HFFc6 (cell line): ENCODE data around the gene LPGAT1. TPM values are rescaled to one million over a fixed set of nuclear protein-coding genes. Genes with fewer than 3 reads are reported as not detected.
"Not testable (repeated sequence)": the region's sequence is repeated elsewhere in the genome, so short reads cannot be mapped to it uniquely, and the experiment has no call there.

ENCODE experiments used
- DNase-seq: peaks from one replicate; pipeline ENCODE4 v3.0.0-alpha.2; 2018
- H3K27ac Mint-ChIP-seq: 2 replicates; pipeline ENCODE4 v1.8.0; 2020; ENCODE audit warnings: mild to moderate bottlenecking, mixed read lengths
- H3K27me3 Mint-ChIP-seq: 2 replicates; pipeline ENCODE4 v1.8.0; 2021; ENCODE audit warnings: mild to moderate bottlenecking, moderate library complexity, mixed read lengths; ENCODE audit not compliant: insufficient read depth
- H3K36me3 Mint-ChIP-seq: 2 replicates; pipeline ENCODE4 v1.8.0; 2021; ENCODE audit warnings: low read depth, mixed read lengths
- H3K4me1 Mint-ChIP-seq: 2 replicates; pipeline ENCODE4 v1.8.0; 2020; ENCODE audit warnings: low read depth, mixed read lengths
- H3K4me3 Mint-ChIP-seq: 2 replicates; pipeline ENCODE4 v1.8.0; 2020; ENCODE audit warnings: mild to moderate bottlenecking, moderate library complexity, mixed read lengths
- H3K9me3 Mint-ChIP-seq: 2 replicates; pipeline ENCODE4 v1.8.0; 2020; ENCODE audit warnings: mild to moderate bottlenecking, mixed read lengths
- total RNA-seq, 6 experiments: library from RNA; stranded (reverse); fragmentation: NEBNext Ultra II Directional; extraction: Animal tissue kit (Norgen Biotek cat#: 25700); gene quantifications; 2 replicates in 1 of 6; 3 replicates in 5 of 6; pipeline ENCODE4 v1.2.3, GENCODE V29; 2021
- TF ChIP-seq, protein P1 (sequence below): fragments of 200-600 bp; sonication (generic); IDR thresholded peaks from 2 replicates; pipeline ENCODE4 v1.5.0; 2021; ENCODE audit warnings: antibody characterized with exemption, mild to moderate bottlenecking

The LPGAT1 gene
- total RNA-seq, 6 experiments from 2014 or later: 36.4 to 50.4 (median 44.9) TPM

DNA sequence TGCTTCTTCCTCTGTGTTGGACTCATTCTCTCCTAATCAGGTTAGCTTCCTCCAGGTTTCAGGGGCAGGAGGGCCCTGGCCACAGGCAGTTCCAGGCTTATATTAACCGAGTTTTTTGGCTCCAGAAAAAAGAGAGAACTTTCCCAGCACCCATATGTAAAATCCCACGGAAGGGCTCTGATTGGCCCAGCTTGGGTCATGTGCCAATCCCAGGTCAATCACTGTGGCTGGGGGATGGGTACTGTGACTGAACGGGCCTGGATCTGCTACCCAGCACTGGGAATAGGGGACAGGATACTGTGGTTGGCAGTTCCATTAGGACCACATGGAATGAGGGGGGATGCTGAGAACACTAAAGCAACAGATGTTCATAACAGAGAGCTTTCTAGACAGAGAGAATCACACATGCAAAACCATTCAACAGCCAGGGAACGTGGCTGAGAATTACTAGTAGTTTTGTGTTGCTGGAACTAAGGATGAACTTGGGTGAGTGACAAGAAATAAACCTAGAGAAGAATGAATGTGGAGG is 104.0 kb downstream of the LPGAT1 start:
- no peak overlapping the region for H3K27ac Mint-ChIP-seq
- DNase-seq: no peak
- no peaks in the 10 kb centered on the region for H3K9me3 Mint-ChIP-seq
- no peak overlapping the region for H3K4me3 Mint-ChIP-seq
- H3K36me3 Mint-ChIP-seq: no peaks in the 10 kb centered on the region
- H3K27me3 Mint-ChIP-seq: peaks cover 6% of the 10 kb centered on the region
- 0 out of 2 replicates have a peak, but pooled peaks cover 4% of the 10 kb centered on the region for H3K4me1 Mint-ChIP-seq
- TF ChIP-seq, protein P1, sequence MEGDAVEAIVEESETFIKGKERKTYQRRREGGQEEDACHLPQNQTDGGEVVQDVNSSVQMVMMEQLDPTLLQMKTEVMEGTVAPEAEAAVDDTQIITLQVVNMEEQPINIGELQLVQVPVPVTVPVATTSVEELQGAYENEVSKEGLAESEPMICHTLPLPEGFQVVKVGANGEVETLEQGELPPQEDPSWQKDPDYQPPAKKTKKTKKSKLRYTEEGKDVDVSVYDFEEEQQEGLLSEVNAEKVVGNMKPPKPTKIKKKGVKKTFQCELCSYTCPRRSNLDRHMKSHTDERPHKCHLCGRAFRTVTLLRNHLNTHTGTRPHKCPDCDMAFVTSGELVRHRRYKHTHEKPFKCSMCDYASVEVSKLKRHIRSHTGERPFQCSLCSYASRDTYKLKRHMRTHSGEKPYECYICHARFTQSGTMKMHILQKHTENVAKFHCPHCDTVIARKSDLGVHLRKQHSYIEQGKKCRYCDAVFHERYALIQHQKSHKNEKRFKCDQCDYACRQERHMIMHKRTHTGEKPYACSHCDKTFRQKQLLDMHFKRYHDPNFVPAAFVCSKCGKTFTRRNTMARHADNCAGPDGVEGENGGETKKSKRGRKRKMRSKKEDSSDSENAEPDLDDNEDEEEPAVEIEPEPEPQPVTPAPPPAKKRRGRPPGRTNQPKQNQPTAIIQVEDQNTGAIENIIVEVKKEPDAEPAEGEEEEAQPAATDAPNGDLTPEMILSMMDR: no peak

DNA sequence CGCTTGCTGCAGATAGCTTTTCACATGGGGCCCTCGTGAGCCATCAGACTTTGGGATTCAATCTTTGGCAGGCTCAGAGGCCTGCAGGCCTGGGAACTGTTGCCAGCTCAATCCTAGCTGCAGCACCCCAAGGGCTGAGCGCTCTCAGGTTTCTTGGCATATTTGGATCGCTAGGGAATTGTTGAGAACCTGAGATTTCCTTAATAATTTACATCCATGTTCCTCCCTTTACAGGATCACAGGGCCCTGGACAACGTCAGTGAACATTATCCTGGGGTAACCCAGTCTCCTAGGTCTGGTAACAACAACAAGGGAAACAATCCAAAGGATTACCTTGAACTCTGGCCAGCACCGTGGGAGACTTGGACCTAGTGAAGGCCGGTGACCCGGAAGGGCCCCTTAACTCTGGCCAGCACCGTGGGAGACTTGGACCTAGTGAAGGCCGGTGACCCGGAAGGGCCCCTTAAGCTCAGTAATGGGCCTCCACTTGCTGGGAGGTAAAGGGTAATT is 105.8 kb downstream of the LPGAT1 start:
- Mint-ChIP-seq H3K4me1 (0 out of 2 replicates have a peak, but pooled peaks cover 4% of the 10 kb centered on the region), H3K27me3 (peaks cover 11% of the 10 kb centered on the region), H3K27ac (no peak overlapping the region), H3K4me3 (no peak overlapping the region), H3K9me3 (no peaks in the 10 kb centered on the region), H3K36me3 (no peaks in the 10 kb centered on the region)
- DNase-seq: no peak
- TF ChIP-seq, protein P1: no peak

DNA sequence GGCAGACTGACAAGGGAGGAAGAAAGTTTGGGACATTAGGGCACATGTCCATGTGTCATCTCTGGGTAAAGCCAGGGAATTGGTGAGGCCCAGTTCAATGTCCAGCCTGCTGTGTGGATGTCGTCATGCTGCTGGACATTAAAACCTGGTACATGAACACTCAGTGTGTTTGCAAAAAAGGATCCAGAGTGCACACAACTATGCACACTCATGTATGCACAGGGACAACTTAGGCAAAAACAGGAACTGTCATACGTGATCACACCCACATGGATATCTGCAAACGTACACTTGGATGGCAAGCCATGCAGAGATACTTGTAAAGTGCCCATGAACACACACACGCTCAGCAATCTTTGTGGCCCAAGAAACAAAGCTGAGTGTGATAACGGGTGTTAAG is 107.3 kb downstream of the LPGAT1 start:
- no peaks in the 10 kb centered on the region for H3K9me3 Mint-ChIP-seq
- no peaks in the 10 kb centered on the region for H3K36me3 Mint-ChIP-seq
- 0 out of 2 replicates have a peak, but pooled peaks cover 4% of the 10 kb centered on the region for H3K4me1 Mint-ChIP-seq
- no peak overlapping the region for H3K4me3 Mint-ChIP-seq
- H3K27me3 Mint-ChIP-seq: peaks cover 17% of the 10 kb centered on the region
- TF ChIP-seq, protein P1: no peak
- H3K27ac Mint-ChIP-seq: no peak overlapping the region
- DNase-seq: no peak

DNA sequence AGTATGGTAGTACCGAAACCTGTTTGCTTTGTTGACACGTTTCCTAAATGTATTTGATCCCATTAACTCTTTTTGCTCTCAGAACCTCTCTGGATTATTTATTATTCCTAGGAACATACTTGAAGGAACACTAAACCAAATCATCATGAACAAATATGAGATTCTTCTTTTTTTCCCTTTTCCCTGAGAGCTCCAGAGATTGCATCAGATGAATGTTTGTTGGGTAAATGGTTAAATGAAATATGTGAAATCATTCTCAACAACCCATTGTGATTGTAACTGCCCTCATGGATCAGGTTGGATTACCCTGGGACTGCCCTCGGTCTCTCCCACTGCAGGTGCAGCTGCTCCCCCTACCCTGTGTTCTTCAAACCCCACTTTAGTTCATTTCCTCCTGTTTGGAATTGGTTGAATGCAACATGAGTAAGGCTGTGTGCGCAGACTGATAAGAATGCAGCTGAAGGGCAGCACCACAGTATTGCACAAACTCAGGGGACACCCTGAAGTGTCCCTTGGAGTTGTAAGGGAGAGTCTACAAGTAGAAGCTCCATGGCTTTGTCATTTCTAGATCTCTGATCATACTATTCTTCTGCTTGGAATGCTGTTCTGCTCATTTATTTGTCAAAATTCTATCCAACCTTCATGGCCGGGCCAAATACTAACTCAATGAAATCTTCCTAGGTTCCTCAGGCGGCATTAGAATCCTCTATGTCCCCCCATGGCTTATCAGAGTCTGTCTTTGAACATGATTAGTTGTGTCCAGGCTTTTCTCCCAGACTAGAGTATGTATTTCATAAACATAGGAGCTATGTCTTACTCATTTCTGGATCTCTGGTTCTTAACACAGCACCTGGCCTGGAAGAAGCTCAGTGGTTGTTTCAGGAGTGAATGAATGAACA is 108.0 kb downstream of the LPGAT1 start:
- Mint-ChIP-seq H3K9me3 (no peaks in the 10 kb centered on the region), H3K4me3 (no peak overlapping the region), H3K36me3 (no peaks in the 10 kb centered on the region), H3K27ac (no peak overlapping the region), H3K27me3 (peaks cover 20% of the 10 kb centered on the region), H3K4me1 (0 out of 2 replicates have a peak, but pooled peaks cover 4% of the 10 kb centered on the region)
- TF ChIP-seq, protein P1: no peak
- DNase-seq: no peak

DNA sequence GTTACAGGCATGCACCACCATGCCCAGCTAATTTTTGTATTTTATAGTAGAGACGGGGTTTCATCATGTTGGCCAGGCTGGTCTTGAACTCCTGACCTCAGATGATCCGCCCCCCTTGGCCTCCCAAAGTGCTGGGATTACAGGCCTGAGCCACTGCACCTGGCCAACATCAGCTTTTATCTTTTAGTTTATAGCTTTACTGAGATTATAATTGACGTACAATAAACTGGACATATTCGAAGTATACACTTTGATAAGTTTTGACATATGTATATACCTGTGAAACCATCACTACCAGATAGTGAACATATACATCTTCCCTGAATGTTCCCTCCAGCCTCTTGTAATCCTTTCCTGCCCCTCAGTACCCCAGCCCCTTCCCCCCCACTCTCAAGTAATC is 114.0 kb downstream of the LPGAT1 start:
- H3K27me3 Mint-ChIP-seq: peaks cover 17% of the 10 kb centered on the region
- not testable (repeated sequence) for H3K27ac Mint-ChIP-seq, H3K9me3 Mint-ChIP-seq, DNase-seq, H3K36me3 Mint-ChIP-seq, H3K4me3 Mint-ChIP-seq, H3K4me1 Mint-ChIP-seq

DNA sequence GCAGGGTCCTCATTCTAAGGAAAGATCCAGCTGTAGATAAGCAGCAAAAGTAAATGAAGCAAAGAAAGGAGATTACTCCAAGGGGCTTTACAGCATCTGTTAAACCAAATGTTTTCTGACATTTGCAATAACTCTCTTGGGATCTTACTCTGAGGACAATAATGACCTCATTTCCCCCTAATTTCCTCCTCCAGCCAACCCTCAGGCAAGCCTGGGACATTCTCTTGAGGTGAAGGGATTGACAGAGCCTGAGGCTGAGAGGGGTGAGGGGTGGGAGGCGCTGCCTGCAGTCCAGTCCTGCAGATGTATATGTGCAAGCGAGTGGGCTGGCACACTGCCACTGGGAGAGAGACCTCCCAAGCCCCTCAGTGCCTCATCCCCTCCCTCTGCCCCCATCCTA is 114.6 kb downstream of the LPGAT1 start:
- no peaks in the 10 kb centered on the region for H3K36me3 Mint-ChIP-seq

More for the DNA sequence above, 114.6 kb downstream of the LPGAT1 start:
- H3K9me3 Mint-ChIP-seq: no peaks in the 10 kb centered on the region
- peaks cover 15% of the 10 kb centered on the region for H3K27me3 Mint-ChIP-seq
- TF ChIP-seq, protein P1: no peak
- no peak for DNase-seq
- H3K4me1 Mint-ChIP-seq: no peaks in the 10 kb centered on the region
- no peak overlapping the region for H3K4me3 Mint-ChIP-seq
- H3K27ac Mint-ChIP-seq: no peak overlapping the region
